Measurements from ENCODE around the gene GRIN1. TPM values are rescaled to one million over a fixed set of nuclear protein-coding genes. Genes with fewer than 3 reads are reported as not detected.

The GRIN1 gene
- total RNA-seq, 1 donor from 2014 or later, result not detected

DNA sequence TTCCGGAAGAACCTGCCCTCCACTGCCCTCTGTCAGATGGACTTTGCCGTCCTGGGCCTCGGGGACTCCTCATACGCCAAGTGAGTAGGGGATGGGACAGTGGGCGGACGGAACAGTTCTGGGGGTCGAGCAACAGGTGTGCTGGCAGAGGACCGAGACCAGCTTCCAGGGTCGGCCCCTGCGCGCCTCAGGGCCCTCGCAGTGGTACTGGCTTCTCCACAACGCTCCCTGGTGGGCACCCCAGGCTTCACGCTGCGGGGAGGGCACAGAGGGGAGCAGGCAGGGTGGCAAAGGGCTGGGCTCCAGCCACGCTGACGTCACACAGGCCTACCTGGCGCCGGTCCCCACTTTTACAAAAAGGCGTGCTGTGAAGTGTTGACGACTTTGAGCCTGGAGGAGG, 73.6 kb downstream of the GRIN1 start:
- DNase-seq (ENCODE audit: low read depth), result no peak
- H3K4me3 ChIP-seq (ENCODE audit: low read depth, low read length), result no peak overlapping the region
- TF ChIP-seq, protein P1, sequence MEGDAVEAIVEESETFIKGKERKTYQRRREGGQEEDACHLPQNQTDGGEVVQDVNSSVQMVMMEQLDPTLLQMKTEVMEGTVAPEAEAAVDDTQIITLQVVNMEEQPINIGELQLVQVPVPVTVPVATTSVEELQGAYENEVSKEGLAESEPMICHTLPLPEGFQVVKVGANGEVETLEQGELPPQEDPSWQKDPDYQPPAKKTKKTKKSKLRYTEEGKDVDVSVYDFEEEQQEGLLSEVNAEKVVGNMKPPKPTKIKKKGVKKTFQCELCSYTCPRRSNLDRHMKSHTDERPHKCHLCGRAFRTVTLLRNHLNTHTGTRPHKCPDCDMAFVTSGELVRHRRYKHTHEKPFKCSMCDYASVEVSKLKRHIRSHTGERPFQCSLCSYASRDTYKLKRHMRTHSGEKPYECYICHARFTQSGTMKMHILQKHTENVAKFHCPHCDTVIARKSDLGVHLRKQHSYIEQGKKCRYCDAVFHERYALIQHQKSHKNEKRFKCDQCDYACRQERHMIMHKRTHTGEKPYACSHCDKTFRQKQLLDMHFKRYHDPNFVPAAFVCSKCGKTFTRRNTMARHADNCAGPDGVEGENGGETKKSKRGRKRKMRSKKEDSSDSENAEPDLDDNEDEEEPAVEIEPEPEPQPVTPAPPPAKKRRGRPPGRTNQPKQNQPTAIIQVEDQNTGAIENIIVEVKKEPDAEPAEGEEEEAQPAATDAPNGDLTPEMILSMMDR (conservative IDR thresholded peaks at IDR 0.05; ENCODE audit: low read depth, low read length), result peak; percentile 11

DNA sequence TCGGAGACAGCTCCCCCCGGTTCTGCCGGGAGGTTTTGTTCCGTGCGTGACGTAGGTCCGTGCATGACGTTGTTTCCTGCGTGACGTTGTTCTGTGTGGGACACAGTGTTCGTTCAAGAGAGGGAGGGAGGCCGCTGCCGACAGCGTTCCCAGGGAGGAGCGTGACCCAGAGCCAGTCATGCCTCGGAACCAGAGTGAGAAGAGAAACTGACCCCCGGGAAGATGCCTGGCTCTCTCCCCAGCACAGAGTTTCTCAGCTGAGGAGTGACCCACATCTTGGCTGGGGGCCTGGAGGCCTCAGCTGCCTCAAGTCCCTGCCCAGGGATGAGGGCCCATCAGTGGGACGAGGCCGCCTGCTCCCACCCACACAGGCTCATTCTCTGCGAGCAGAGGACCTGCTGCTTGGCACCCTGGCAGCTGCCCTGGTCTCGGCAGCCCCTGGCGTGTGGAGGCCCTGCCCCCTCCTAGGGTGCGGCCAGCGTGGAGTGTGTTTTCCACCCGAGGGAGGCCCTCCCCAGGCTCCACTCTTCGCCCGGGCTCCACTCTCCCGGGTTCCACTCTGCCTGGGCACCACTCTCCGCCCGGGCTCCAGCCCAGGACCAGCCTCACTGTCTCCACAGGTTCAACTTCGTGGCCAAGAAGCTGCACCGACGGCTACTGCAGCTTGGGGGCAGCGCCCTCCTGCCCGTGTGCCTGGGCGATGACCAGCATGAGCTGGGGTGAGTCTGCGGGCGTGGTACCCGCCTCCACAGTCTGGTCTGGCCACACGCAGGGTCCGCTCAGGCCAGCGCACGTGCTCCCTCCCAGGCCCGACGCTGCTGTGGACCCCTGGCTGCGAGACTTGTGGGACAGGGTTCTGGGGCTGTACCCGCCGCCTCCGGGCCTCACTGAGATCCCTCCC, 74.5 kb downstream of the GRIN1 start:
- no peak for DNase-seq (ENCODE audit: low read depth)
- H3K4me3 ChIP-seq (ENCODE audit: low read depth, low read length), result no peak overlapping the region
- TF ChIP-seq, protein P1 (conservative IDR thresholded peaks at IDR 0.05; ENCODE audit: low read depth, low read length), result peak; percentile 33

DNA sequence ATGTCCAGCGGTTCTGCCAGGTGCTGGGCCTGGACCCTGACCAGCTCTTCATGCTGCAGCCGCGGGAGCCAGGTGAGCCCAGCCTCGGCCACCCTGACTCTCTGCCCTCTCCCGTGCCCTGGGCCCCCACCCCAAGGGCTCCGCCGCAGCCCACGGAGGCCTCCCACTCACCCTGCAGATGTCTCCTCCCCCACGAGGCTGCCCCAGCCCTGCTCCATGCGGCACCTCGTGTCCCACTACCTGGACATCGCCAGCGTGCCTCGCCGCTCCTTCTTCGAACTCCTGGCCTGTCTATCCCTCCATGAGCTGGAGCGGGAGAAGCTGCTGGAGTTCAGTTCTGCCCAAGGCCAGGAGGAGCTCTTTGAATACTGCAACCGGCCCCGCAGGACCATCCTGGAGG, 75.7 kb downstream of the GRIN1 start:
- TF ChIP-seq, protein P1 (conservative IDR thresholded peaks at IDR 0.05; ENCODE audit: low read depth, low read length), result no peak
- no peak for DNase-seq (ENCODE audit: low read depth)
- no peak overlapping the region for H3K4me3 ChIP-seq (ENCODE audit: low read depth, low read length)

DNA sequence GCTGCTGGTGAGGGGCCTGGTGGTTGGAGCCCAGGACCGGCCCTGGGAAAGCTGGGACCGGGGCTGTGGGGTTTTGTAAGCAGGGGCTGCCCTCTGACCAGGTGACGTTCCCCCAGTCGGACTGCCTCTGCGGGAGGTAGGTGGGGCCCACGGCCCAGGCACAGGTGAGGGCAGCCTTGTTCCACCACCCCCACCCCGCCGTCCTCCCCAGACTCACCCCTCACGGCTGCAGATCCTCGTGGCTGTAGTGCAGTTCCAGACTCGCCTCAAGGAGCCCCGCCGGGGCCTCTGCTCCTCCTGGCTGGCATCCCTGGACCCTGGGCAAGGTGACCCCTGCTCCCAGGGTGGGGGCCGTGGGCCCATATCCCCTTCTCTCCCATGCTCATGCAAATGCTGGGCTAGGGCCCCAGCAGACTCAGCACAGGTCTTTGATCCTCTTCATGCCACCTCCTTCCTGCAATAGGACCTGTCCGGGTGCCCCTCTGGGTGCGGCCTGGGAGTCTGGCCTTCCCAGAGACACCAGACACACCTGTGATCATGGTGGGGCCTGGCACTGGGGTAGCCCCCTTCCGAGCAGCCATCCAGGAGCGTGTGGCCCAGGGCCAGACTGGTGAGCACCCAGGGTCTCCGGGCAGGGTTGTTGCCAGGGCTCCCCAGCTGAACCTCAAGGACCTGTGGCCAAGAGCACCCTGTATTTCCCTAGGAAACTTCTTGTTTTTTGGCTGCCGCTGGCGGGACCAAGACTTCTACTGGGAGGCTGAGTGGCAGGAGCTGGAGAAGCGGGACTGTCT, 76.4 kb downstream of the GRIN1 start:
- no peak overlapping the region for H3K4me3 ChIP-seq (ENCODE audit: low read depth, low read length)
- TF ChIP-seq, protein P1 (conservative IDR thresholded peaks at IDR 0.05; ENCODE audit: low read depth, low read length), result no peak
- DNase-seq (ENCODE audit: low read depth), result no peak

DNA sequence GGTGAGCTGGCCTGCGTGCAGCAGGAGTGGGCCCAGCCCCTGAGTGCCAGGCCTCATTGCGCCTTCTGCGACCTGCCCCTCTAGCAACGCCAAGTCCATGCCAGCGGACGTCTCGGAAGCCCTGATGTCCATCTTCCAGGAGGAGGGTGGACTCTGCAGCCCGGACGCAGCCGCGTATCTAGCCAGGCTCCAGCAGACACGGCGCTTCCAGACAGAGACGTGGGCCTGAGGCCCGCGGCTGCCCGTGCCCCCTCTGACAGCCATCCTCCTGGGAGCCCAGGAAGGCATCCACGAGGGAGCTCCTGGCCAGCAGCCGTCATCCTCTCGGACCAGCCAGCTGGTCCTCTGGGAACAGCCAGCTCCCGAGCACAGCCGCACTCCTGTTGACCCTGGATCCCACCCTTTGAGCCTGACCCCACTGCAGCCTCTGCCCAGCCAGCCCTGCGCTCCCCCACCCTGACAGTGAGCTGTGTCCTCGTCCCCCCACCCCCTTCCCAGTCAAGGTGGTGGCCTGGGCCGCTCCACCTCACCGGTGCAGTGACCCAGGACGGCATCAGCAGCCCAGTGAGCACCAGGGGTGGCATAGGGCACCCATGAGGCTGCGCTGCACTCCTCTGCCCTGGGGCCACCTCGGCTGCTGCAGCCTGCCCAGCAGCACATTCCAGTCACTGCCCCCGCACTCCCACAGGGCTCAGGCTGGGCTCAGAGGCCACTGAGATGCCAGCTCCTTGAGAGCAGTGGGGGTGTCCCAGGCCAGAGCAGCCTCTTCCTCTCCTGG, 77.4 kb downstream of the GRIN1 start:
- DNase-seq (ENCODE audit: low read depth), result no peak
- TF ChIP-seq, protein P1 (conservative IDR thresholded peaks at IDR 0.05; ENCODE audit: low read depth, low read length), result no peak
- H3K4me3 ChIP-seq (ENCODE audit: low read depth, low read length), result no peak overlapping the region

DNA sequence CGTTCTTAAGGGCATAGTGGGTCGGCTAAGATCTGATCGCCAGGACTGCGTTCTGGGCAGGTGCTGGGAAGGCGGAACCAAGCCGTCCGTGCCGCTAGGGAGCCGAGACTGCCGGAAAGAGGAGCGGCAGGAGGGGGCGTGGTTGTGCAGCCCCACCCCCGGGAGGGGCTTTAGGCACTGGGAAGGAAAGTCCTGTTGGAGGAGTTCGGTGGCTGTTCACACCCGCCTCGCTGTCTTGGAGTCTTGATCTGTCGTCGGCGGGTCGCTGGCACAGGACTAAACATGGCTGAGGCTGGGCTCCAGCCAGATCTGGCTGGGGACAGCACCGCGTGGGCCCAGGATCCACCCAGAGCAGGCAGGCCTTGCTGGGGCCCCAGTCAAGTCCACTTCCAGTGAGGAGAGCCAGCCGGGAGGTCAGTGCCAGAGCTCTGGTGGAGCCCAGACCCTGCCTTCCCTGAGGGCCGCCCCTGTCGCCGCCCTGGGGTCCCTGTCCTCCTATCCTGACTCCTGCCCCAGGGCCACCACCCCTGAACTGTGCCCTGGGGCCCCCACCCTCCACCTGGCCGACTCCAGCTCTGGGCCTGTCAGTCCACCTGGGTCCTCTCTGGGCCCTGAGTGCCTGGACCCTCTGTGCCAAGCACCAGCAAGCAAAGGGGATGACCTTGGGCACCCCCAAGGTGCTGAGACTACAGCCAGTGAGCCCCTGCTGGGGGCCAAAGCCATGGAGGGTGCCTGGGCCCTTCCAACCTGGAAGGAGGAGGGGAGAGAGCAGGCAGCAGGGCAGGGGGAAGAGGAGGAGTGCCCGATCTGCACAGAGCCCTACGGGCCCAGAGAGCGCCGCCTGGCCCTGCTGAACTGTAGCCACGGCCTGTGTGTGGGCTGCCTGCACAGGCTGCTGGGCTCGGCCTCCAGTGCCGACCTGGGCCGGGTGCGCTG, 78.6 kb downstream of the GRIN1 start:
- peak overlapping the region; percentile 50 for H3K4me3 ChIP-seq (ENCODE audit: low read depth, low read length)
- no peak for DNase-seq (ENCODE audit: low read depth)
- TF ChIP-seq, protein P1 (conservative IDR thresholded peaks at IDR 0.05; ENCODE audit: low read depth, low read length), result no peak
